ENCODE results near the gene SLC25A11.
A peak's percentile ranks its signal among the peaks of the same experiment; 100 is the strongest.

SLC25A11 gene

GRCh38 chr17:4939796-4940554 is at the start of gene SLC25A11, which contains the start of gene RNF167:
SLC25A11 (minus strand) TSS chr17:4940046; CDS start chr17:4939910, 136 bp downstream.
RNF167 (plus strand) TSS chr17:4940268; CDS start chr17:4940910, 642 bp downstream.
- DNase-seq: peak; percentile 99

- DNase-seq: no peak
These were observed 48.1 kb upstream of the SLC25A11 start for GRCh38 chr17:4987767-4988567.

GRCh38 chr17:4986951-4987766 is 47.3 kb upstream of the SLC25A11 start, which contains the start of gene CAMTA2:
CAMTA2 (minus strand) TSS chr17:4987675; CDS start chr17:4986222, 1,453 bp downstream.
- peak; percentile 27 for DNase-seq

GRCh38 chr17:4986403-4986802 is 46.6 kb upstream of the SLC25A11 start:
- DNase-seq: no peak

GRCh38 chr17:4982305-4982704 is 42.5 kb upstream of the SLC25A11 start:
- DNase-seq: no peak

- DNase-seq: no peak
These were observed 40.9 kb upstream of the SLC25A11 start for GRCh38 chr17:4980644-4981216.

- no peak for DNase-seq
These were observed 38.9 kb upstream of the SLC25A11 start for GRCh38 chr17:4978726-4979125.

GRCh38 chr17:4974115-4974670 is 34.3 kb upstream of the SLC25A11 start:
- no peak for DNase-seq

GRCh38 chr17:4973256-4974114 is 33.6 kb upstream of the SLC25A11 start:
- DNase-seq: no peak

GRCh38 chr17:4972752-4973151 is 32.9 kb upstream of the SLC25A11 start:
- DNase-seq: no peak

- no peak for DNase-seq
These were observed 32.5 kb upstream of the SLC25A11 start for GRCh38 chr17:4972322-4972721.

- no peak for DNase-seq
These were observed 32.0 kb upstream of the SLC25A11 start for GRCh38 chr17:4971826-4972225.

- no peak for DNase-seq
These were observed 30.4 kb upstream of the SLC25A11 start for GRCh38 chr17:4970273-4970672.

GRCh38 chr17:4969551-4970173 is 29.8 kb upstream of the SLC25A11 start:
- no peak for DNase-seq

GRCh38 chr17:4969047-4969550 is 29.3 kb upstream of the SLC25A11 start:
- no peak for DNase-seq

- DNase-seq: no peak
These were observed 28.7 kb upstream of the SLC25A11 start for GRCh38 chr17:4968486-4969046.

- DNase-seq: peak; percentile 88
These were observed 28.0 kb upstream of the SLC25A11 start, which contains the start of gene SPAG7 for GRCh38 chr17:4967539-4968485. SPAG7 (minus strand) TSS chr17:4967817; CDS start chr17:4967804, 13 bp downstream.

GRCh38 chr17:4966844-4967538 is 27.1 kb upstream of the SLC25A11 start:
- peak; percentile 99 for DNase-seq
